HG02981 (cell line): ENCODE data around the gene BCL7A.

ENCODE experiments used
- ATAC-seq: cut with Tn5 transposase; IDR thresholded peaks from one replicate; pipeline ENCODE4 v1.9.1; 2021; ENCODE audit warnings: mild to moderate bottlenecking, moderate library complexity; ENCODE audit not compliant: unreplicated experiment

The BCL7A gene

DNA sequence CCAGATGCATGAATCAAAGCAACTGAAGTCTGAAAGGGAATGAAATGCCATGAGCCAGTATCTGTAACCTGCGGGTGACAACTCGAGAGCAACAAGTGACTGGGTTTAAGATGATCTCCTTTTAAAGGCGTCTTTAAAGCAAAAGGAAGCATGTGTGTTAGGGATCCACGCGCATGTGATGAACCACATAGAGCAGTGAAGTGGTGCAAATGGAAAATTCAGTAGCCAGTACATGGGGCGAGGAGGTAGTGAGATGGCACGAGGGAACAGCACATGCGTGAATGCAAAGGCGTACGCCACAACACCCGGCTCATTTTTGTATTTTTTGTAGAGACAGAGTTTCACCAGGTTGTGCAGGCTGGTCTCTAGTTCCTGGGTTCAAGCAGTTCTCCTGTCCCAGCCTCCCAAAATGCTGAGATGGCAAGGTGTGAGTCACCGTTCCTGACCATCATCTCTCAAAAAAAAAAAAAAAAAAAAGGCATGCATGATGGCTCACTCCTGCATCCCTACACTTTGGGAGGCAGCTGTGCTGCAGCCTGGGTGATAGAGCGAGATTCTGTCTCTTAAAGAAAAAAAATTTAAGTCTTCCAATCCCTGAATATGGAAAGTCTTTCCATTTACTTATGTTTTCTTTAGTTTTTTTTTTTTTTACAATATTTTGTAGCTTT lies 24.6 kb upstream of the BCL7A start:
- ATAC-seq = no peak

DNA sequence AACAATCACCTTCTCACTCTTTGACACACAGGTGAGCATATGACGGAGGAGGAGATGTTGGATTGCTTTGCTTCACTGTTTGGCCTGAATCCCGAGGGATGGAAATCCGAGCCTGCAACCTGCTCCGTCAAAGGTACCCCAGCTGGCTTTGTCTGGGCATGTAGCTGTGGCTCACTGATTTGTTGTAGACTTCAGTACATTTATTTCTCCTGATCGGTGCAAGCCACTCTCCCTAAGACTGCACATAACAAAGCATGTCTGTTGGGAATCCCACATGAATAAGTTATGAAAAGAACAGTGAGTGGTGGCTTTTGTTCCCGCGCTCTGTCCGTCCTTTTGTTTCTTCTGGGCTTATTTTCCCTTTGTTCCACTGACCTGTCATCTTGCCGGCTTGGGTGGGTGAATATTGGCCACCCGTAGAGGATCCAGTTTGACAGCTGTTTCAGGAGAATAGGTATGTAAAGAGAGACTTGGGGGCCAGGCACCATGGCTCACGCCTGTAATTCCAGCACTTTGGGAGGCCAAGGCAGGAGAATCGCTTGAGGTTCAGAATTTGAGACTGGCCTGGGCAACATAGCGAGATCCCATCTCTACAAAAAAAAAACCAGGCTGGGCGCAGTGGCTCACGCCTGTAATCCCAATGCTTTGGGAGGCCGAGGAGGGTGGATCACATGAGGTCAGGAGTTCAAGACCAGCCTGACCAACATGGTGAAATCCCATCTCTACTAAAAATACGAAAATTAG lies 20.0 kb upstream of the BCL7A start:
- no peak for ATAC-seq

DNA sequence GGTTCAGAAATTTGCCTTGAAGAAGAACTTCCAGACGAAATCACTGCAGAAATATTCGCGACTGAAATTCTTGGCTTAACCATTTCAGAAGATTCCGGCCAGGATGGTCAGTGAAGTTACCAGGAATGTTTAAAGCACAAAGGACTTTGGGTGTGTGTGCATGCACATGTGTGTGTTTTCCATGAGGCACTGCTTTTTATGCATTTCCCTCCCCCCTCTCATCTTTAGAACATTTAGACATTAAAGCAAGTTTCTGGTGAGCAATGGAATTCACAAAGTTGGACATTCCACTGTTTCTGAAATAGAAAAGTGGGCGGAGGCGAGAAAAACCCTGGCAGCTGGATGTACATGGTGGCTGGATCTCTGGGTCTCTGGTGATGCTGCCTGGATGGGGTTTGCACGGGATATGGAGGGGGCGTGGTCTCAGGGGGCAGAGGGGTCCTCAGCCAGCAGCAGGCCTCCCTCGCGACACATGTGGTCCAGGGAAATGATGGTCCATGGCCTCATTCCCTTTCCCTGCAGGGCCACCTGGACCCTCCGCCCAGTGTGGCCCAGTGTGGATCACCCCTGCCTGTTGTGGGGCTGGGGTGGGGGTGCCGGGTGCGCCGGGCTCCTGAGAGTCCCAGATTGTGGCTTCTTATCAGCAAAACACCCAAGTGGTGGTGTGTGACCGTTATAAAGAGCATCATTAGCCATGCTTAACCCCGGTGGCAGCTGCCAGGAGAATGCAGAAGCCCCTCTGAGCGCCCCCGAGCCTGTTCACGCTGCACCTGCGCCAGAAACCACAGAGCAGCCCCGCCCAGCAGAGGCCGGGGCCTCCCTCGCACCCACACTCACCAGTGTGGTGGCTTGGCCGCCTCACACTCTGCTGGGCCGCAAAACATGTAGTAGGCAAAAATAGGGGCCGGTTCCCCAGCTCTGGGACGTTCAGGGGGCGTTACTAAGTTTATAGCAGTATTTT lies 17.8 kb upstream of the BCL7A start:
- ATAC-seq = no peak

DNA sequence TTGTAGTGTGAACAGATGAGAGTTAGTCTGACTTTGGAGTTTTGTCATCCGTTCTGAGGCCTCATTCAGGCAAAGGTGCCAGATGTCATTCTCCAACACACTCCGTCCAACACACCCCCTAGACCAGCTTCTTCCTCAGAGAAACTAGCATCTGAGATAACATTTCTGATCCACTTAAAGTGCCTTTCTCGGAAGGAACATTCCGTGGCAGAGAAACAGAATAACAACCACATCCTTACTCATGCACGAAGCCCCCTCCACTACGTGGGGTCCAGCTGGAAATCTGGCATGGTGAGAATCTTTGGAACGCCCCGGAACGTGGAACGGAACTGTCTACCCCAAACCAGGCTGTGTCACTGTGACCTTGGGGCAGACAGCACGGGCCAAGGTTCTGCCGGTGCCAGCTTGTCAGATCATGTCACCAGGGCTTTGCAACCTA lies 17.0 kb upstream of the BCL7A start:
- no peak for ATAC-seq

DNA sequence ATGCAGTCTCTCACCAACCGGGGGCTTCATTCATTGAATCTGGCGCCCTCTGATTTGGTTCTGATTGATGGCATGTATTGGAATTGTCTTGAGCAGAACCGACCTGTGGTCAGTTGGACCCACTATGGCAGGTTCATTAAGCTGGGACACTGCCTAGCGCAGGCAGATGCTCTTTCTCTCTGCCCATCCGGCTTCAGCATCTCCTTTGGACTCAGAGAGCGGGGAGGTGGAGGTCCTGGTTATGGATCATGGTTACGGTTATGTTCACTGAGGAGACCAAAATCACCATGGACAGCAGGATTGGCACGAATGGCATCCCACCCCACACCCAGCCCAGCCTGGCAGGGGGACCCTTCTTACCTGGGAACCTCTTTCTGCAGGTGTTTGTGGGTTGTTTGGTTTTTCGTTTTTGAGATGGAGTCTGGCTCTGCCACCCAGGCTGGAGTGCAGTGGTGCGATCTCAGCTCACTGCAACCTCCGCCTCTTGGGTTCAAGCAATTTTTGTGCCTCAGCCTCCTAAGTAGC lies 16.4 kb upstream of the BCL7A start:
- ATAC-seq = no peak

DNA sequence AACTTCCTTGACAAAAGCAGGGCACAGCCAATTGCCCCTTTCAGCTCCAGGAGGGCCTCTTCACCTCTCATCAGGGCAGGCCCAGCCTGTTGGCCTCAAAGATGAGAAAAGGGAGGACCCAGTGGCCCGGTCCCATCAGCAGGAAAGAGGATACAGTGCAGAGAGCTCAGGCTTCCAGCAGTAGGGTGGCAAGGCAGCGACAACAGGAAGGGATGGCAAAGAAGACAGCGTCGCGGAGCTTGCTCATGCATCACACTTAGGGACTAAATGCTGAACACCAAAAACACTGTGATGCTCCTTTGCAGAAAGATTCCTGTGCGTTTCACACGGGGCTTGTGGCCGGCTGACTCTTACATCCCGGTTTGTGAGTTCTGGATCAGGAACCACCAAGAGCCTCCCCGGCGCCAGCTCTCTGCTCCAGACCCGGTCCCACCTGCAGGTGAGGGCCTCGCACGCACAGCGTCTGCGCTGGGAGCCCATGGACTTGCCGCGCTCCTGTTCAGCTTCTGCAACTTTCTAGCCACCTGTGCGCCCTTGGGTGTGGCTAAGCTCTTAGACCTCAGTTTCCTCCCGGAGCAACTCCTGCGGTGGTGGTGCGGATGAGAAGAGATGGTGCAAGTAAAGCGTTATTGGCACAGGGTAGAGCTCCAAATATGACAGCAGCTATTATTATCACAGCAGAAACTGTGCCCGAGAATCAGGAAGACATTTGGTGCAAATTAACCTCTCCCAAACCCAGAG lies 15.3 kb upstream of the BCL7A start:
- ATAC-seq = no peak

DNA sequence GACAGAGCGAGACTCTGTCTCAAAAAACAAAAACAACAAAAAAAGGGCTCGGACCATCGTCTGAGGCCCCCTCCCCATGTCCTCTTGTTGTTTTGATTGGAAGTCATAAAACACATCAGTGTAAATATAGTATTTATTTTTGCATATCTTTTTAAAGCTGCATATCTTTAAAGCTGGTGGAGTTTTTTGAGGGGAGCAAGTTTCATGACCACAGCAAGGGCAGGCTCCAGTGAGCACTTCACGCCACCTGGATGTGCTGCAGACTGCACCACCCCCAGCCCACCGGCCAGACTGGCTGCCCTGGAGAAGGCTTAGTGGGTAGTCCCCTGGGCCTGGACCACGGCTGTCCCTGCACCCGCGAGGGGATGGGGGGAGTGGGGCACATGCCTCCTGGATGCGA lies 11.9 kb upstream of the BCL7A start:
- no peak for ATAC-seq

DNA sequence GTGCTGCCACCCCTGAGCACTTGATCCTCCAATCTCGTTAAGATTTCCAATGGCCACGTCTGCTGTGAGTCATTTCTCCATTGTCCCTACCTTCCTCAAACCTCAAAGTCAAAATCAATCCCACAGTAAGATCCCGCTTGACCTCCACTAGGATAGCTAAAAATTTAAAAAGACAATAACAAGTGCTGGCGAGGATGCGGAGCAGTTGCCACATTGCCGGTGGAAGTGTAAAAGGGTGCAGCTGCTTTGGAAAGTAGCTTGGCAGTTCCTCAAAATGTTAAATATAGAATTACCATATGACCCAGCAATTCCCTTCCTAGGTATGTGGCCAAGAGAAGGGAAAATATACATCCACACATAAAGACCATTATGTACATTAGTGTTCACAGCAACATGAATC lies 9.5 kb upstream of the BCL7A start:
- ATAC-seq = no peak

DNA sequence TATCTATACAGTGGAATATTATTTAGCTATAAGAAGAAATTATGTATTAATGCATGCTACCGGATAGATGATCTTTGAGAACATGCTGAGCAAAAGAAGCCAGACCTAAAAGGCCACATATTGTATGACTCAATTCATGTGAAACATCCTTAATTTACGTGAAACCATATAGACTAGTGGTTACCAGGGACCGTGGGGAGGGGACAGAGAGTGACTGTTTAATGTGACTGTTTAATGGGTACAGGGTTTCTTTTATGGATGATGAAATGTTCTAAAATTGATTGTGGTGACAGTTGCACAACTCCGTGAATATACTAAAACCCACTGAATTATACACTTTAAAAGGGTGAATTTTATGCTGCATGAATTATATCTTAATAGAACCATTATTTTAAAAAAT lies 8.5 kb upstream of the BCL7A start:
- no peak for ATAC-seq

DNA sequence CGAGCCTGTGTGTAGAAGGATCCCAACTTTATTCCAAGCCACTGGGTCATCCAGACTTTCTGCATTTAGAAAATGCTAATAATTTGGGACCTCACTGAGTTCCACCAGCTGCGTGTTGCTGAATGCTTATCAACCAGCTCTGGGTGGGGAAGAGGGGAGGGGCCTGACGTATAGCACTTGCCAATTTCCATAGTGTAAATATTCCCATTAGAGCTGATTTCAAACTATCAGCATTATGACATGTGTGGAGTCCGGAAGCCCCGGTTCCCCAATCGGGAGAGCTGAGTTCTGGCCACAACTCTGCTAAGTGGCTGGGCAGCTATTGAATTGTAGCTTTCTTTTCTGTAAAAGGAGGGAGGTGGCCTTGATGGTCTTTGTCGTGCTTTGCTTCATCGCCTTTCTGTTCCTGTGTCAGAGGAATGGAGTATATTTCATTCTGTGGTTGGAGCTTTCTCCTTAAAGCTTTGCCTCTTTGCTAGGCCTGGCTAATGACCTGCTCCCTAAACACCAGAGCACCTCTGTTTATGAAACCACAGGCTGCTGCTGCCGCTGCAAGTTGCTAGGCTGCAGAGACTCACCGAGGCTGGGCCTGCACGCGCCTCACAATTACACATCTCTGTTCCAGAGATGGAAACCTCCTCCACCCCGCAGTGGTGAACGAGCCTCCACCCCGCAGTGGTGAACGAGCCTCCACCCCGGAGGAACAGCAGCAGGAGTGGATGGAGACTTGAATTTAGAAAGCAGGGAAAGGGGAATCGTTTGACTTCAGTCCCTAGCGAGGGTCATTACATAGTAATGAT lies 7.7 kb upstream of the BCL7A start:
- no peak for ATAC-seq

DNA sequence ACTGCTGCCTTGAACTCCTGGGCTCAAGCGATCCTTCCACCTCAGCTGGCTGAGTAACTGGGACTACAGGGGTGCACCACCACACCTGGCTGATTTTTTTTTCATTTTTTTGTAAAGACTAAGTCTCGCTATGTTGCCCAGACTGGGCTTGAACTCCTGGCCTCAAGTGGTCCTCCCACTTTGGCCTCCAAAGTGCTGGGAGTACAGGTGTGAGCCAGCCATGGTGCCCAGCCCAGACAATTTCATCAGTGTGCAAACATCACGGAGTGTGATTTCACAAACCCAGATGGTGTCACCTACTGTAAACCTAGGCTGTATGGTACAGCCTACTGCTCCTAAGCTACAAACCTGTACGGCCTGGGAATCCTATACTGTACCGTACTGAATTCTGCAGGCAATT lies 6.9 kb upstream of the BCL7A start:
- no peak for ATAC-seq

DNA sequence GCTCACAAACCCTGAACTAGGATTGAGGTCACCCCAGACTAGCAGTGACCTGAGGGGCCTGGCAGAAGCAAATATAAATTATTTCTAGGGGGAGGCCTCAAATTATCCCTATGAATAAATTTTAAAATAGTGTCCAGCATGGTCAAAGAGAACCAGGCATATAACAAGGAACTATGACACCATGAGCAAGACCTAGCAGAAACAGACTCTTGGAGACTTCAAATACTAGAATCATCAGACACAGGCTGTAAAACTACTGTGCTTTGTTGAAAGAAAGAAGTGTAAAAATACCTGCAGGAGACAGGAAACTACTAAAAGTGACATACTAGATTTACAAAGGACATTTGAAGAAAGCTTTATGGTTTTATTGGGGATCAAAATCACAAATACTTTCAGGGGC lies 3.2 kb upstream of the BCL7A start:
- ATAC-seq = no peak

DNA sequence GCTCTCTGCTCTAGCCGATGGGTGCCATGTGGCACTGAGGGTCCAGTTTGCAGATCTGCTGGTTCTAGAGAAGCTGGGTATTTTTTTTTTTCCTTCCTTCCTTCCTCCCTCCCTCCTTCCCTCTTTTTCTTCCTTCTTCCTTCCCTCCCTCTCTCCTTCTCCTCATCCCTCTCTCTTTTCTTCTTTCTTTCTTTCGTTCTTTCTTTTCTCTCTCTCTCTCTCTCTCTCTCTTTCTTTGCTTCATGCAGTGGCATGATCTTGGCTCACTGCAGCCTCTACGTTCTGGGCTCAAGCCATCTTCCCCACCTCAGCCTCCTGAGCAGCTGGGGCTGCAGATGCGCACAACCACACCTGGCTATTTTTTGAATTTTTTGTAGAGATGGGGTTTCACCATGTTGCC lies 2.7 kb upstream of the BCL7A start:
- no peak for ATAC-seq

DNA sequence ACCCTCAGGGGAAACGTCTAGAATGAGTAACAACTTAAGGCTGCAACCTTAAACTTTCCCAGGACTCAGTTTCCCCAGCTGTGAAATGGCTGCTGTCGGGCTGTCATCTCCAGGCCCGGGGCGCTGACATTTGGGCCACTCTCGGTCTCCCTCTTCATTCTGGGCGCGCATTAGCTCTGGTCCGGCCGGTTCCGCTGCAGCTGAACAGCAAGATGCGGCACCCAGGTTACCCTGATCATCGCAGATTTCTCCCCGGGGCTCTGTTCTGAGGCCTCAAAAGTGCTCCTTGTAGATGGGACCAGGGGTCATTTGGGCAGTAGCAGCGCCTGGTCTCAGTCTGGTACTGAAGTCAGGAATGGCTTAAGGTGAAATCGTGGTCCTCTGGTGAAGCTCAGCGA lies 890 bp upstream of the BCL7A start:
- no peak for ATAC-seq

DNA sequence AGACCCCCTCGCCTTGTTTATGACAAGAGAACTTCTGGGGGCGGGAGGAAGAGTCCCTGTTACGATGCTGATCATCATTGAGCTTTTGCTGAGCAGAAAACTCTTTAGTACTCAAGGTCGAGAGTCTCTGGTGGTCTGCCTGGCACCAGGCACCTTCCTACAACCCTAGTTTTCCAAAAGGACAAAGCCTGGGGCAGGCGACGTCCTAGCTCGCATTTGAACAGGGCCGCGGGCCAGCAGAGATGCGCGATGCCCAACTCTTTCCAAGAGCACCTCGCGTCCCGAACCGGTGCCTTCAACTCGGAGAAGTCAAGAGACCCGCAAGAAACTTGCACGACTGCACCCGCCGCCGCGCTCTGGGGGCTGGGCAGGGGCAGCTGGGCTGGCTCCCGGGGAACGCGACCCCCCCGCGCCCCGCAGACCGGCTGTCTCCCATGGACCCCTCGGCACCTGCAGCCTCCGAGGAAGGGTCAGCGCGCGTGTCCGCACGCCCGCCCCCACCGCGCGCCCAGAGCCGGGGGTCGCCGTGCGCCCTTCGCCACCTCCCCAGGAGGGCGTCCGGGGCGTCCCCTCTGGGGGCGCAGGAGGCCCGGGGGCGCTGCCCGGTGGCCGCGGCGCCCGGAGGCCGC lies 377 bp upstream of the BCL7A start:
- ATAC-seq = no peak

DNA sequence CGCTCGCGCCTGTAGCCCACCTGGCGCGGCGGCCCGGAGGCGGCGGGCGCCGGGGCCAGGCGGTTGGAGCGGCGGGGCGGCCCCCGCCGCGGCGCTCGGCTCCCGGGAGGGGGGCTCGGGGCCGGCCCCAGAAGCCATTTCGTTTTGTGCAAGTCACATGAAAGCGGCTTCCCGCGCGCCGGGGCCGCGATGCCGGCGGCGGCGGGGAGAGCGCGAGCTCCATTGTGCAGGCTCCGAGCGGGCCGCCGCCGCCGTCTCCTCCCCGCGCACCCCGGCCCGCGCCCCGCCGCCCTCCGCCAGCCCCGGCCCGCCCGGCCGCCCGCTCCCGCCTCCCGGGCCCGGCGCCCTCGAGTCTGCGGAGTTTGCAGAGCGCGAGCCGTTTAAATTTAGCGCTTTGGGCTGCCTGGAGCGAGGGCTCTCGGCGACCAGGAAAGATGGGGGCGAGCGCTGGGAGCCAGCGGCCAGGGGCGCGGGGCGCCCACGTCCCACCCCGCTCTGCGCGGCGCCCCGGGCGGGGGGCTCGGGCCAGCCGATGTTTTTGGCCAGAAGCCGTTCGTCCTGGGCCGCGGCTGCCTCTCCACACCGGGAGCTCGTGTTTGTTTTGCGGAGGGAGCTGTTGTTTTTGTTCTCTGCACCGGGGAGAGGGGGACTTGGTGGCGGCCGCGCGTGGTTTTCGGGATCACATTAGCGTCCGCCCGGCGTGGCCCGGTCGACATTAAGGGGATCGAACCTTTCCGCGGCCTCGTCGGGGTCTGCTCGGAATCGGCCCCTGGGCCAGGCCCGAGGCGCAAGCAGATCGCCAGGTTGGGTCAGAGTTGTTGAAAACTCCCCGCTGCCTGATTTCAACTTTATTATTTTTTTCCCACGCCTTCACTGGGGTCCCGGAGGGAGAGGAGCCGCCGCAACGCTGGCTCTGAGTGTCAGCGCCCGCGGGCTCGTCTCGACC lies 982 bp downstream of the BCL7A start:
- ATAC-seq = no peak

DNA sequence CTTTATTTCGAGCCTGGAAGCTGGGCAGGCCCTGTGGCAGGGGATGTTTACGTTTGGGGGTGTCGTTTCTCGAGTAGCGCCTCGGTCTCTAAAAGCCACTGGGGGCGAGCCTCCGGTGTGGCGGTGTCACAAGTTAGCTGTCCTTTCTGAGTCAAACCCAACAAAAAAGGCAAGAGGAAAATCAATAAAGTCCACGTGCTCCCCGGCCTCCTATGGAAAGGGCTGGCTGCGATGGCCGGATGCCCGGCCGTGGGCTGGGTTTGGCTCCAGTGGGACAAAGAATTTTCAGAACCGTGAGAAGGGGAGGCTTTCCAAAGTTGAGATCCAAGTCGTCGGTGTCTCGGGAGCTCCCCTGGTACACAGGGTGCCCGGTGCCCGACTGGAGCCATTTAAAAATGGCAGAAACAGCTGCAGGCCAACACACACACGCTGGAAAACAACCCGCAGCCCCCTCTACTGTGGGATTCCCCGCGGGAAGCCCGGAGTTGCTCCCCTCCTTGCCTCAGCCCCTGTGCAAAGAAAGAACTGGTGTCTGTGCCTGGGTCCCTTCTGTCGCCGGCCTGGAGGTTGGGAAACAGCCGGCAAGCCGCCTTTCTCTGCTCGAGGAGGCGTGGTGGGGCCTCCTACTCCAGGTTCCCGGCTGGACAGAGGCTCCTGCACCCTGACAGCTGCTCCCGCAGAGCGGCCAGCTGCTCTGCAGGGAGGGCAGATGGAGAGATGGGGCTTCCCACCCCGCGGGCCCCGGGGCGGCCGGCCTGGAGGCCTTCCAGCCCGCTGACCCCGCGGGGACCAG lies 1.9 kb downstream of the BCL7A start:
- ATAC-seq = no peak
